HL-60 (cell line): ENCODE measurements around the gene LRRC71.

Experiments used
- DNase-seq, 2 experiments: peaks; one replicate each; pipeline ENCODE4 v3.0.0-alpha.2; 2010 to 2020; ENCODE audit warnings: low read depth in 1 of 2, low spot score in 1 of 2
- H3K27ac ChIP-seq: fragments of 250-450 bp; sonication (Bioruptor Pico); replicated peaks from 2 replicates; pipeline ENCODE4 v1.5.1; 2020; ENCODE audit warnings: mild to moderate bottlenecking, moderate library complexity
- H3K27me3 ChIP-seq: fragments of 250-450 bp; sonication (Bioruptor Pico); 2 replicates; pipeline ENCODE4 v1.5.1; 2021; ENCODE audit warnings: mild to moderate bottlenecking, moderate library complexity; ENCODE audit not compliant: insufficient read depth, poor library complexity, severe bottlenecking
- H3K4me3 ChIP-seq: replicated peaks from 2 replicates; pipeline ENCODE4 v1.5.1; 2011; ENCODE audit warnings: mild to moderate bottlenecking, control low read depth, low read length; ENCODE audit not compliant: insufficient read depth
- CTCF ChIP-seq: IDR thresholded peaks from one replicate; pipeline ENCODE4 v1.5.1; 2011; ENCODE audit warnings: low read length, control low read depth, inconsistent platforms; ENCODE audit not compliant: insufficient read depth
- GABPA ChIP-seq: IDR thresholded peaks from 2 replicates; pipeline ENCODE4 v1.6.1; 2012; ENCODE audit warnings: low read depth
- POLR2AphosphoS5 ChIP-seq: IDR thresholded peaks from 2 replicates; pipeline ENCODE4 v1.6.1; 2012; ENCODE audit warnings: low read depth
- REST ChIP-seq: IDR thresholded peaks from 2 replicates; pipeline ENCODE4 v1.6.1; 2012; ENCODE audit warnings: low read depth; ENCODE audit not compliant: insufficient replicate concordance
- SPI1 ChIP-seq: IDR thresholded peaks from 2 replicates; pipeline ENCODE4 v1.6.1; 2012; ENCODE audit warnings: low read depth, mild to moderate bottlenecking, borderline replicate concordance

LRRC71 gene

GRCh38 chr1:156909671-156910070 lies 10.8 kb upstream of the LRRC71 start:
- Histone ChIP-seq H3K27ac (no peak overlapping the region), H3K27me3 (no peaks in the 10 kb centered on the region), H3K4me3 (no peak overlapping the region)
- TF ChIP-seq REST (no peak), POLR2AphosphoS5 (no peak), GABPA (no peak)
- no peak for DNase-seq

GRCh38 chr1:156910309-156910782 lies 10.1 kb upstream of the LRRC71 start:
- Histone ChIP-seq H3K27ac (no peak overlapping the region), H3K27me3 (no peaks in the 10 kb centered on the region), H3K4me3 (no peak overlapping the region)
- DNase-seq: peak; percentile 36 to 37
- no peak for TF ChIP-seq GABPA
- peak; percentile 73 for TF ChIP-seq CTCF

GRCh38 chr1:156911577-156912298 lies 8.7 kb upstream of the LRRC71 start:
- Histone ChIP-seq H3K27ac (no peak overlapping the region), H3K27me3 (no peaks in the 10 kb centered on the region), H3K4me3 (no peak overlapping the region)
- TF ChIP-seq POLR2AphosphoS5: no peak
- TF ChIP-seq REST: no peak
- peak; percentile 75; the same call in 1 of the 2 replicates for TF ChIP-seq SPI1
- peak in 1 of 2 experiments; percentile 28 for DNase-seq

GRCh38 chr1:156912310-156912709 lies 8.1 kb upstream of the LRRC71 start:
- no peaks in the 10 kb centered on the region for H3K27me3 ChIP-seq
- H3K4me3 ChIP-seq: no peak overlapping the region
- TF ChIP-seq SPI1: no peak
- TF ChIP-seq GABPA: no peak
- TF ChIP-seq POLR2AphosphoS5: no peak
- TF ChIP-seq CTCF: no peak
- no peak for TF ChIP-seq REST
- no peak overlapping the region for H3K27ac ChIP-seq
- DNase-seq: no peak
